HEK293 (cell line): Measurements from ENCODE around the gene C5.

ENCODE experiments used
- CTCF ChIP-seq: fragments of 450-650 bp; formaldehyde crosslinking; IDR thresholded peaks from 2 replicates; pipeline ENCODE4 v1.5.1; 2016; ENCODE audit warnings: missing biosample characterization, missing genetic modification characterization
- KLF17 ChIP-seq: fragments of 450-650 bp; formaldehyde crosslinking; IDR thresholded peaks from 2 replicates; pipeline ENCODE4 v1.5.1; 2016; ENCODE audit warnings: missing biosample characterization, missing genetic modification characterization
- REST ChIP-seq: fragments of 450-650 bp; formaldehyde crosslinking; IDR thresholded peaks from 2 replicates; pipeline ENCODE4 v1.5.1; 2016; ENCODE audit warnings: missing biosample characterization, missing genetic modification characterization
- SETDB1 ChIP-seq: IDR thresholded peaks from one replicate; pipeline ENCODE4 v1.6.1; 2017; ENCODE audit warnings: mild to moderate bottlenecking, low read length, moderate library complexity, mixed read lengths; ENCODE audit not compliant: insufficient read length
- ZNF133 ChIP-seq: fragments of 450-650 bp; formaldehyde crosslinking; IDR thresholded peaks from 2 replicates; pipeline ENCODE4 v1.5.1; 2016; ENCODE audit warnings: missing biosample characterization, missing genetic modification characterization
- ZNF140 ChIP-seq: fragments of 450-650 bp; formaldehyde crosslinking; IDR thresholded peaks from 2 replicates; pipeline ENCODE4 v1.5.1; 2016; ENCODE audit warnings: missing biosample characterization, missing genetic modification characterization
- ZNF529 ChIP-seq: fragments of 450-650 bp; formaldehyde crosslinking; IDR thresholded peaks from 2 replicates; pipeline ENCODE4 v1.5.1; 2017; ENCODE audit warnings: missing genetic modification characterization, missing biosample characterization; ENCODE audit not compliant: insufficient replicate concordance
- ZSCAN5A ChIP-seq: fragments of 450-650 bp; formaldehyde crosslinking; IDR thresholded peaks from 2 replicates; pipeline ENCODE4 v1.5.1; 2016; ENCODE audit warnings: missing biosample characterization, missing genetic modification characterization

- TF ChIP-seq REST (no peak), ZNF529 (tag by site-specific recombination) (no peak), ZSCAN5A (tag by site-specific recombination) (no peak), SETDB1 (no peak), CTCF (tag by site-specific recombination) (no peak), KLF17 (tag by site-specific recombination) (no peak), ZNF140 (no peak), ZNF133 (tag by site-specific recombination) (no peak)
Observed at GRCh38 chr9:120944434-120944843, 105.6 kb downstream of the C5 start.
